T-helper 17 cell (primary cell): Measurements from ENCODE around the gene INPP4B. TPM values are rescaled to one million over a fixed set of nuclear protein-coding genes. Genes with fewer than 3 reads are reported as not detected.

ENCODE experiments used
- ATAC-seq: fragments of 150-1000 bp; cut with Tn5 transposase; 2 replicates; pipeline ENCODE4 v1.10.0; 2021; ENCODE audit warnings: mild to moderate bottlenecking, moderate library complexity
- DNase-seq, 3 donors: peaks; one replicate each; pipeline versions ENCODE4 v3.0.0 to v3.0.0-alpha.2; 2020 to 2021
- H3K9me3 ChIP-seq: one replicate; pipeline ENCODE4 v1.7.0; 2013; ENCODE audit warnings: low read length, mild to moderate bottlenecking; ENCODE audit not compliant: control insufficient read depth, poor library complexity, severe bottlenecking
- H3K27ac Mint-ChIP-seq: one replicate; pipeline ENCODE4 v1.8.0; 2022; ENCODE audit warnings: mild to moderate bottlenecking, moderate library complexity, mixed read lengths
- H3K27me3 Mint-ChIP-seq: one replicate; pipeline ENCODE4 v1.8.0; 2022; ENCODE audit warnings: mixed read lengths
- H3K36me3 Mint-ChIP-seq: one replicate; pipeline ENCODE4 v1.8.0; 2022; ENCODE audit warnings: low read depth, mixed read lengths
- H3K4me1 Mint-ChIP-seq: one replicate; pipeline ENCODE4 v1.8.0; 2022; ENCODE audit warnings: mild to moderate bottlenecking, mixed read lengths
- H3K4me3 Mint-ChIP-seq: one replicate; pipeline ENCODE4 v1.8.0; 2022; ENCODE audit warnings: mild to moderate bottlenecking, moderate library complexity, mixed read lengths
- total RNA-seq, 4 donors: library from RNA in 2 of 4; stranded (reverse) in 2 of 4; gene quantifications; one replicate each; pipeline ENCODE4 v1.2.3 and lab custom pipeline; 2022 to 2026

INPP4B gene
- total RNA-seq, 2 donors from 2014 or later = 91.8 to 102 TPM

- Mint-ChIP-seq H3K27ac (peak overlapping the region; percentile 3), H3K36me3 (peaks cover 6% of the 10 kb centered on the region), H3K4me3 (no peak overlapping the region), H3K4me1 (peaks cover 51% of the 10 kb centered on the region), H3K27me3 (no peaks in the 10 kb centered on the region)
- DNase-seq (no peak), ATAC-seq (no peak)
- no peaks in the 10 kb centered on the region for H3K9me3 ChIP-seq
Observed at GRCh38 chr4:142361981-142362380, 484.1 kb downstream of the INPP4B start.

GRCh38 chr4:142360657-142361056 lies 485.4 kb downstream of the INPP4B start:
- Mint-ChIP-seq H3K4me1 (peaks cover 56% of the 10 kb centered on the region), H3K36me3 (peaks cover 6% of the 10 kb centered on the region), H3K4me3 (peak overlapping the region; percentile 72), H3K27me3 (no peaks in the 10 kb centered on the region), H3K27ac (peak overlapping the region; percentile 96)
- ATAC-seq = no peak
- no peaks in the 10 kb centered on the region for H3K9me3 ChIP-seq
- DNase-seq = no peak

GRCh38 chr4:142358656-142359055 lies 487.4 kb downstream of the INPP4B start:
- Mint-ChIP-seq H3K4me1 (peaks cover 59% of the 10 kb centered on the region), H3K27me3 (no peaks in the 10 kb centered on the region), H3K36me3 (peaks cover 6% of the 10 kb centered on the region), H3K27ac (peak overlapping the region; percentile 96), H3K4me3 (peak overlapping the region; percentile 3)
- no peaks in the 10 kb centered on the region for H3K9me3 ChIP-seq
- ATAC-seq (no peak), DNase-seq (no peak)

- peak; percentile 58 for ATAC-seq
- H3K36me3 Mint-ChIP-seq = peaks cover 2% of the 10 kb centered on the region
- no peaks in the 10 kb centered on the region for H3K27me3 Mint-ChIP-seq
- H3K4me3 Mint-ChIP-seq = peak overlapping the region; percentile 80
- peak overlapping the region; percentile 96 for H3K27ac Mint-ChIP-seq
- peaks cover 61% of the 10 kb centered on the region for H3K4me1 Mint-ChIP-seq
- H3K9me3 ChIP-seq = no peaks in the 10 kb centered on the region
- no peak for DNase-seq
Observed at GRCh38 chr4:142356801-142357200, 489.3 kb downstream of the INPP4B start.

GRCh38 chr4:142356118-142356759 lies 489.9 kb downstream of the INPP4B start:
- peaks cover 63% of the 10 kb centered on the region for H3K4me1 Mint-ChIP-seq
- no peaks in the 10 kb centered on the region for H3K27me3 Mint-ChIP-seq
- H3K4me3 Mint-ChIP-seq = peak overlapping the region; percentile 80
- H3K36me3 Mint-ChIP-seq = peaks cover 2% of the 10 kb centered on the region
- peak overlapping the region; percentile 96 for H3K27ac Mint-ChIP-seq
- ATAC-seq (no peak), DNase-seq (no peak)
- H3K9me3 ChIP-seq = no peaks in the 10 kb centered on the region

GRCh38 chr4:142355421-142355930 lies 490.6 kb downstream of the INPP4B start:
- H3K36me3 Mint-ChIP-seq = no peaks in the 10 kb centered on the region
- ATAC-seq (peak; percentile 3), DNase-seq (no peak)
- H3K4me3 Mint-ChIP-seq = peak overlapping the region; percentile 80
- H3K27ac Mint-ChIP-seq = peak overlapping the region; percentile 96
- H3K27me3 Mint-ChIP-seq = no peaks in the 10 kb centered on the region
- H3K9me3 ChIP-seq = no peaks in the 10 kb centered on the region
- peaks cover 66% of the 10 kb centered on the region for H3K4me1 Mint-ChIP-seq

GRCh38 chr4:142354794-142355420 lies 491.2 kb downstream of the INPP4B start:
- H3K4me3 Mint-ChIP-seq = peak overlapping the region; percentile 80
- no peaks in the 10 kb centered on the region for H3K9me3 ChIP-seq
- ATAC-seq (peak; percentile 81), DNase-seq (no peak)
- H3K4me1 Mint-ChIP-seq = peaks cover 67% of the 10 kb centered on the region
- no peaks in the 10 kb centered on the region for H3K36me3 Mint-ChIP-seq
- H3K27ac Mint-ChIP-seq = peak overlapping the region; percentile 96
- H3K27me3 Mint-ChIP-seq = no peaks in the 10 kb centered on the region

GRCh38 chr4:142354041-142354440 lies 492.1 kb downstream of the INPP4B start:
- H3K27ac Mint-ChIP-seq = peak overlapping the region; percentile 96
- no peaks in the 10 kb centered on the region for H3K27me3 Mint-ChIP-seq
- no peaks in the 10 kb centered on the region for H3K36me3 Mint-ChIP-seq
- no peaks in the 10 kb centered on the region for H3K9me3 ChIP-seq
- peaks cover 69% of the 10 kb centered on the region for H3K4me1 Mint-ChIP-seq
- DNase-seq (no peak), ATAC-seq (no peak)
- peak overlapping the region; percentile 70 for H3K4me3 Mint-ChIP-seq

GRCh38 chr4:142353149-142353738 lies 492.9 kb downstream of the INPP4B start:
- H3K27ac Mint-ChIP-seq = peak overlapping the region; percentile 96
- H3K4me3 Mint-ChIP-seq = peak overlapping the region; percentile 70
- H3K9me3 ChIP-seq = no peaks in the 10 kb centered on the region
- H3K36me3 Mint-ChIP-seq = no peaks in the 10 kb centered on the region
- ATAC-seq = peak; percentile 49
- no peaks in the 10 kb centered on the region for H3K27me3 Mint-ChIP-seq
- H3K4me1 Mint-ChIP-seq = peaks cover 72% of the 10 kb centered on the region
- no peak for DNase-seq

GRCh38 chr4:142352712-142353111 lies 493.4 kb downstream of the INPP4B start:
- no peak for ATAC-seq

GRCh38 chr4:142351958-142352357 lies 494.1 kb downstream of the INPP4B start:
- H3K4me3 Mint-ChIP-seq = peak overlapping the region; percentile 49
- H3K9me3 ChIP-seq = no peaks in the 10 kb centered on the region
- no peaks in the 10 kb centered on the region for H3K36me3 Mint-ChIP-seq
- H3K27ac Mint-ChIP-seq = peak overlapping the region; percentile 96
- DNase-seq (no peak), ATAC-seq (no peak)
- no peaks in the 10 kb centered on the region for H3K27me3 Mint-ChIP-seq
- H3K4me1 Mint-ChIP-seq = peaks cover 77% of the 10 kb centered on the region

More at GRCh38 chr4:142352712-142353111, 493.4 kb downstream of the INPP4B start:
- H3K36me3 Mint-ChIP-seq = no peaks in the 10 kb centered on the region
- peak overlapping the region; percentile 70 for H3K4me3 Mint-ChIP-seq
- DNase-seq = no peak
- no peaks in the 10 kb centered on the region for H3K9me3 ChIP-seq
- H3K4me1 Mint-ChIP-seq = peaks cover 72% of the 10 kb centered on the region
- no peaks in the 10 kb centered on the region for H3K27me3 Mint-ChIP-seq
- peak overlapping the region; percentile 96 for H3K27ac Mint-ChIP-seq

- no peaks in the 10 kb centered on the region for H3K36me3 Mint-ChIP-seq
- ATAC-seq = no peak
- DNase-seq = no peak
- H3K9me3 ChIP-seq = no peaks in the 10 kb centered on the region
- H3K4me3 Mint-ChIP-seq = no peak overlapping the region
- no peaks in the 10 kb centered on the region for H3K27me3 Mint-ChIP-seq
- peak overlapping the region; percentile 96 for H3K27ac Mint-ChIP-seq
- H3K4me1 Mint-ChIP-seq = peaks cover 75% of the 10 kb centered on the region
Observed at GRCh38 chr4:142350871-142351270, 495.2 kb downstream of the INPP4B start.

GRCh38 chr4:142348613-142349021 lies 497.5 kb downstream of the INPP4B start:
- ATAC-seq (no peak), DNase-seq (no peak)
- H3K27me3 Mint-ChIP-seq = no peaks in the 10 kb centered on the region
- H3K9me3 ChIP-seq = no peaks in the 10 kb centered on the region
- peak overlapping the region; percentile 96 for H3K27ac Mint-ChIP-seq
- peak overlapping the region; percentile 28 for H3K4me3 Mint-ChIP-seq
- H3K4me1 Mint-ChIP-seq = peaks cover 61% of the 10 kb centered on the region
- peaks cover 2% of the 10 kb centered on the region for H3K36me3 Mint-ChIP-seq
